T47D (cell line): Measurements from ENCODE around the gene TAOK3.
A peak's percentile ranks its signal among the peaks of the same experiment; 100 is the strongest.
"Not testable (repeated sequence)": the region's sequence is repeated elsewhere in the genome, so short reads cannot be mapped to it uniquely, and the experiment has no call there.

Experiments
- DNase-seq, 2 experiments: peaks; one replicate each; pipeline versions ENCODE4 v3.0.0 to v3.0.0-alpha.2; 2011 to 2012; ENCODE audit warnings: low read depth in 1 of 2, low spot score in 1 of 2
- JUND ChIP-seq: IDR thresholded peaks from 2 replicates; pipeline ENCODE4 v1.6.1; 2012; ENCODE audit warnings: low read depth
- in situ Hi-C: cut with HindIII; loops from 2 replicates; pipeline ENCODE4 v1.10.0; 2016; ENCODE audit warnings: low sequenced_read_pairs, low pct_unique_long_range_greater_than_20kb

Gene TAOK3

DNA sequence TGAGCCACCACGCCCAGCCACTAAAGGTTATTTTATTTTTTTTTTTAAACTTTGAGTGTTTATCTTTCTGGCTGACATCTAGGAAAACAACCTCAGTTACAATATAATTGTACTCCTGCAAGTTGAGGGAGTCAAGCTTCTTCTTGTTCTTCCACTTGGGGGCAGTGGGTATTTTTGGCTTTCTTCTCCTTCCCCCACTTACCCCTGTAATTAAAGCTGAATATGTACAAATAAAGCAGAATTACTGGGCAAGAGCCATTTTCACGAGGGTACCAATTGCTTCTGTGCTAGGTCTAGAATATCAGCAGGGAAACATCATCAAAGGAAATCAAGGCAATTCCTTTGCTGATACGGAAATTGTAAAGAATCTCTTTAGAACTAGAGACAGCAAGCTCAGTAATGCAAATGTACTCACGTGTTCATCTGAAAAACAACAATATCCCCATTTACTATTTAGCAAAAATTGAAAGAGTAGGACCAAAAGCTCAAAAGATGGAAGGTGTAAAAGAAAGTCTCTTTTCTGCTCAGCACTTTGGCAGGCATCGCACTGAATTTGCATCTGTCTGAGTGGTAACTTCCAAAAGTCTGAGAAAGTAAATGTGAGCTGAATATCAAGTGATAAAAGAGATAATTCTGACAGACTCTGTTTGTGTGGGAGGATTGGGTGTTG is 72.8 kb downstream of the TAOK3 start:
- no peak for DNase-seq
- in situ Hi-C loops: no loop called here
- TF ChIP-seq JUND: no peak

DNA sequence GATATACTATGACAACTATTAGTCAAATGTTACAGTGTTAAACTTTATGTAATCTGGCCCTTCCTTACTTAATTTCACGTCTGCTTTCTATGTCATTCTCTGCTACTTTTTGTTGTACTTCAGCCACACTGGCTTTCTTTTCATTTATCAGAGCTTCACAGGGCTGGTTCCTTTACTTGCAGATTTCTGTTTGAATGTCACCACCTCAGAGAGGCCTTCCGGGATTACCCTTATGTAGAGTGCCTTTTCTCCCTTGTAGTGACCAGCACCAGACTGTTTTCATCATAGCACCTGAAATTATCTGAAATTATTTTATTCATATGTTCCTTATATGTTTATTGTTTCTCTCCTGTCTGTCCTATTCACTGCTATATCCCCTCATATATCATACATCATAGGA is 75.4 kb downstream of the TAOK3 start:
- TF ChIP-seq JUND: no peak
- in situ Hi-C loops: no loop called here
- no peak for DNase-seq

DNA sequence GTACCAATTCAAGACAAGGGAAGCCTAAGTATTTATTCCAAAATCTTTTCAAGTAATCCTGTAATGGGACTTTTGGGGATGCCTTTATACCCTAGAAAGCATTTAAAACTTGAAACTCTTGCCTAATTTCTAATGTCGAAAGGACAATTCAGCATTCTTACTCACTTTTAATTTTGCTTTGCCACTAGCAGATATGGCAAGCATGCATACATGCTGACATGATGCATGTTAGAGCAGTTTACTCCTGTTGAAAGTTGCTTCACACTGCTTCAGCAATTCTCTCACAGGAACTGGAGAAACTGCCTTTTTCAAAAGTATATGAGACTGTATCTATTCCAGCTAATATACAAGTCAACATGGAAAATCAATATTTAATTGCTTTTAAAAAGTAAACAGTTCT is 79.9 kb downstream of the TAOK3 start:
- DNase-seq: peak in 1 of 2 experiments; percentile 23
- in situ Hi-C loops: no loop called here
- TF ChIP-seq JUND: no peak

DNA sequence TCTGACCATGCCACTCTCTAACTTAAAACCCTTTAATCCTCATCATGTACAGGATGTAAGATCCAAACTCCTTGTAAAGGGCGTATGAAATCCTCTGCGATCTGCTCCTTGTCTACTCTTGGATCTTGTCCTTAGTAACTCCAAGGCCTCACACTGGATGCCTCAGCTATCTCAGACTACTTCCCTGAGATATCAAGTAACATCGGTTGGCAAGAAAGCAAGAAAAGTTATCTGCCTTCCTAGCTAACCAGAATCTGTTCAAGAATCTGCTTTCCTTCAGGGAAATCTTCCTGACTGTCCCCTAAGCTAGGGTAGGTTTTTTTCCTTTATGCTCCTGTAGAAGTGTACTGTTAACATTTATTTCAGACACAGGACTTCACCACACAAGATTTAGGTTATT is 82.6 kb downstream of the TAOK3 start:
- DNase-seq: peak in 1 of 2 experiments; percentile 9
- TF ChIP-seq JUND: no peak
- in situ Hi-C loops: no loop called here

DNA sequence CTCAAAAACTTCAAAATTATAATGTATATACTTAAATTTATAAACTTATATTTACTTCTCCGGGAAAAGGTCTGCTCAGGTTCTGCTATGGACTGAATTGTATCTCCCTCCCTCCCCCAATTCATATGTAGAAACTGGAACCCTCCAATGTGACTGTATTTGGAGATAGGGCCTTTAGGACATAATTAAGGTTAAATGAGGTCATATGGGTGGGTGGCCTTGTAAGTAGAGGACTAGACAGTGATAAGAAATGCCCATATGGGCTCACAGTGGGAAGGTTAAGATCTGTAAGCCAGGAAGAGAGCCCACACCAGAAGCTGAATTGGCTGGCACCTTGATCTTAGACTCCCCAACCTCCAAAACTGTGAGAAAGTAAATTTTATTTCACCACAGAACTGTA is 84.5 kb downstream of the TAOK3 start:
- no peak for DNase-seq
- in situ Hi-C loops: no loop called here
- no peak for TF ChIP-seq JUND

DNA sequence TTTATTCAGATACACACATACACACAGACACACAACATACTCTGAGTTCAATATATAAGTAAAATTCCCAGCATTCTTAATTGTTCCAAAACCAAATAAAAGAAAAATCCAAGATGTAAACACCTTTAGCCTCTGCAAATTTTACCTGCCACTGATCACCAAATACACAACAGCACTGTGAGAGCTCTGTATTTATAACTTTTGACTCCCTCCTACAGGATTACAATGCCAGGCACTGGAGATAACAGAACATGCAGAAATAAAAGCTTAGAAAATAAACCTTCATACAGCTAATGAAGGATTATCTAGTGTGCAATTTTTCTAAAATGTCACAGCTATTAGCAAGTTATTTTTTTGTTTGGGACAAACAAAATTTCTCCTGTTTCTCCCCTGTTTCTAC is 85.0 kb downstream of the TAOK3 start:
- in situ Hi-C loops: no loop called here
- no peak for TF ChIP-seq JUND
- no peak for DNase-seq

DNA sequence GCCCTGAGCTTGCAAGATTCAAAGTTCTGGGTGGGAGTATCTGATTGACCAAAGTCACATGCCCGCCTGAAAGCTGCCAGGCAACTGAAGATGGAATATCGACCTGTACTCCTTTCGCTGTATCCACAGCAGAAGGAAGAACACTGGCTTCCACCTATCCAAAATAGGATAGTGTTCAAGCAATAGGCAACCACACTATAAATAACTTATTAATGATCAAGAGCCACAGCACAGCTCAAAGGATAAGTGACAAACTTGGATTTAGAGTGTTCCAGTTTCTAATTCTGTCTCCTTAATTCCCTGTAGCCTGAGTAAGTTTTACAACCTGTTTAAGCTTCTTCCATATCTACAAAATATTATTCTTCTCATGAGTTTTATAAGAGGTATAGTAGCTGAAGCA is 89.9 kb downstream of the TAOK3 start:
- no peak for TF ChIP-seq JUND
- in situ Hi-C loops: no loop called here
- no peak for DNase-seq

DNA sequence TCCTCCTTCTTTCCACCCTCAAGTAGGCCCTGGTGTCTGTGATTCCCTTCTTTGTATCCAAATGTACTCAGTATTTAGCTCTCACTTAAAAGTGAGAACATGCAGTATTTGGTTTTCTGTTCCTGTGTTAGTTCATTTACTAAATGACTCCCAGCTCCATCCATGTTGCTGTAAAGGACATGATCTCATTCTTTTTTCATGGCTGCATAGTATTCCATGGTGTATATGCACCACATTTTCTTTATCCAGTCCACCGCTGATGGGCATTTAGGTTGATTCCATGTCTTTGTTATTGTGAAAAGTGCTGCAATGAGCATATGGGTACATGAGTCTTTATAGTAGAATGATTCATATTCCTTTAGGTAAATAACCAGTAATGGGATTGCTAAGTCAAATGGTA is 94.4 kb downstream of the TAOK3 start:
- in situ Hi-C loops, DNase-seq: not testable (repeated sequence)

DNA sequence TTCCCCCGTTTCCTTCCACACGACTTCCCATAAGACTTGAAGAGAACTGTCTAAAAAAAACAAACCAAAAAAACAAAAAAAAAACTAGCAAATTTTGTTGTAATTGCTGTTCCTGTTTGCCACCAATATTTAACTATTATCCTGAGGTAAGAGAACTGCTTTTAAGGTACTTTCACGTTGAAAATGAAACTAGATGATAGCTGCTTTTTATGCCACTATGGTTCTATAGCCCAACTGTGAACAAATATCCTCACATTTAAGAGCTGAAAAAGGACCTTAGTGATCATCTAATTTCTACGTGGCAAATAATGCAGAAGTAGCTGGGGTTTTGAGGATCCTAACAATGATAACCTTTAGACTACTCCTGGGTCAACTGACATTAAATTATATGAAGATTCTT is 98.6 kb downstream of the TAOK3 start:
- in situ Hi-C loops: no loop called here
- DNase-seq: no peak
- TF ChIP-seq JUND: no peak

DNA sequence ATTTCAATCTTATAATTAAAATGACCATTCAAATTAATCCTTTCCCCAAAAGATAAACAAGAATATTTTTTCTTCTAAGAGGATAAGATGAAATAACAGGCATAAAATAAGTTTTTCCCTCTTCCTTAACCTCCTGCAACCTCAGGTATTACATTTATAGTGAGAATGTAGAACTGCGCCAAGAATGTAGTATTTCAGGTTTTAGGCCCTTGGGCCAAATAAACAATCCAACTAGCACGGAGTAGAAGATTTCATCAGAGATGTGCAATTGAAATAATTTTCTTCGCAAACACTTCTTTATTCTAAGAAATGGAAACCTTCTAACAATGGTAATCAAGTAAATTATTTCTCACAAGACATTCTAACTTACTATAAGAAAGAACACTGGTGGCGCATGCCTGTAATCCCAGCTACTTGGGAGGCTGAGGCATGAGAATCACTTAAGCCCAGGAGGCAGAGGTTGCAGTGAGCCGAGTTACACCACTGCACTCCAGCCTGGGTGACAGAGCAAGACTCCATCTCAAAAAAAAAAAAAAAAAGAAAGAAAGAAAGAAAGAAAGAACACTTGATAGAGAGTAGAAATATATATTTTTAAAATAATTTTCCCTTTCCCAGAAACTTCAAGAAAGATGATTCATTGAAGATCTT is 100.8 kb downstream of the TAOK3 start:
- in situ Hi-C loops: no loop called here
- peak; percentile 17 to 98 for DNase-seq
- TF ChIP-seq JUND: peak; percentile 98

DNA sequence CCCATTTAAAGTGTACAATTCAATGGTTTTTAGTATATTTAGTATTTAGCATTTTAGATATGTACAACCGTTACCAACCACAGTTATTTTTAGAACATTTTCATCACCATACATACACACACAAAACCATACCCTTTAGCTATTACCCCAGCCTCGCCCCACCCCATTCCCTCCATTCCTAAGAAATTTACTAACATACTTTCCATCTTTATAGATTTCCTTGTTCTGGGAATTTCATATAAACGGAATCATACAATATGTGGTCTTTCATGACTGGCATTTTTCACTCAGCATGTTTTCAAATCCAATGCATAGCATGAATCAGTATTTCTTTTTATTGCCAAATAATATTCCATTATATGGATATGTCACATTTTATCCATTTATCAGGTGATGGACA is 101.5 kb downstream of the TAOK3 start:
- DNase-seq: peak in 1 of 2 experiments; percentile 49
- no peak for TF ChIP-seq JUND
- in situ Hi-C loops: no loop called here

DNA sequence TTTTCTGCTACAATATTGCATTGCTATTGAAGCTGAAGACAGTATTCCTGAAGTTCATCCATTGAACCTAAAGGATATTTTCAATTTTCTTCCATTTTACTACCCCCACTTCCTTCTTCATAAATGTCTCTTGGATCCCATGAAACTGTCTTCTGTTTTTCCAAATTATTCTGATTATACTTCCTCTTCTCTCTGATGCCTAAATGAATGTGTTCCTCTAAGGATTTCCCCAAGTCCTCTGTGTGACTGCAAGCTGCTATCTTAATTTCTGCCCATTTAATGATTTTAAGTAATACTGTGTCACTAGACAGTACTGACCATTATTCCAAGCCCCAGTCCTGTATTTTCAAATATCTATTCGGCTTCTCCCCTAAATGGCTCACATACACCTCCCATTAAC is 102.9 kb downstream of the TAOK3 start:
- no peak for DNase-seq
- no peak for TF ChIP-seq JUND
- in situ Hi-C loops: no loop called here

DNA sequence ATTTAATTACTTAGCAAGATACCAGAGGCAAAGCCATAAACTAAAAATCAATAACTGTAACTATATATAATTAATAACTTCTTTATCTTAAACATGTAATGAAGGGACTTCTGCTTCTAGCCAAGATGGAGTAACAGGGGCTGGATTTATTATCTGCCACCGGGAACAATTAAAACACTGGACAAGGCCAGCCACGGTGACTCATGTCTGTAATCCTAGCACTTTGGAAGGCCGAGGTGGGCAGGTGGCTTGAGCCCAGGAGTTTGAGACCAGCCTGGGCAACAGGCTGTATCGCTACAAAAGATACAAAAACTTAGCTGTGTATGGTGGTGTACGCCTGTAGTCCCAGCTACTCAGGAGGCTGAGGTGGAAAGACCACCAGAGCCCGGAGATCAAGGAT is 113.6 kb downstream of the TAOK3 start:
- DNase-seq: no peak
- in situ Hi-C loops: no loop called here
- TF ChIP-seq JUND: no peak

DNA sequence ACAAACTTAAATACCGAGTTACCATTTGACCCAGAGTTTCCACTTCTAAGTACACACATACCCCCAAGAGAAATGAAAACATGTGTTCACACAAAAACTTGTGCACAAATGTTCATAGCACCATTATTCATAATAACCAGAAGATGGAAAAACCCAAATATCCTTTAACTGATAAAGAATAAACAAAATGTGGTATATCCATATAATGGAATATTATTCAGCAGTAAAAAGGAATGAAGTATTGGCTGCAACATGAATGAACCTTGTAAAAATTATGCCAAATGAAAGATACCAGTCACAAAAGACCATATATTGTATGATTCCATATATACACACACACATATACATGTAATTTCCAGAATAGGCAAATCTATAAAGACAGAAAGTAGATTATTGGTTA is 116.4 kb downstream of the TAOK3 start:
- no peak for TF ChIP-seq JUND
- in situ Hi-C loops: no loop called here

More for the DNA sequence above, 116.4 kb downstream of the TAOK3 start:
- no peak for DNase-seq
